CD4-positive, alpha-beta T cell treated with Interleukin-15 for 1 hour (primary cell): ENCODE measurements around the gene ITIH3.

Experiments used
- DNase-seq: peaks from one replicate; pipeline ENCODE4 v3.0.0-alpha.2; 2020

Gene ITIH3

GRCh38 chr3:52795298-52795900 is 803 bp downstream of the ITIH3 start:
- DNase-seq = no peak

GRCh38 chr3:52796411-52796810 is 1.8 kb downstream of the ITIH3 start:
- DNase-seq = no peak

- no peak for DNase-seq
Observed at GRCh38 chr3:52798376-52798977, 3.9 kb downstream of the ITIH3 start.

GRCh38 chr3:52798978-52799476 is 4.4 kb downstream of the ITIH3 start:
- DNase-seq = no peak

- no peak for DNase-seq
Observed at GRCh38 chr3:52800079-52800478, 5.5 kb downstream of the ITIH3 start.

GRCh38 chr3:52801839-52802238 is 7.2 kb downstream of the ITIH3 start:
- no peak for DNase-seq

- no peak for DNase-seq
Observed at GRCh38 chr3:52805270-52806039, 10.9 kb downstream of the ITIH3 start.

- DNase-seq = no peak
Observed at GRCh38 chr3:52809149-52809548, 14.6 kb downstream of the ITIH3 start.

GRCh38 chr3:52809662-52810377 is 15.2 kb downstream of the ITIH3 start:
- no peak for DNase-seq

- DNase-seq = no peak
Observed at GRCh38 chr3:52810923-52811322, 16.3 kb downstream of the ITIH3 start.

- no peak for DNase-seq
Observed at GRCh38 chr3:52811452-52812011, 16.9 kb downstream of the ITIH3 start.

GRCh38 chr3:52813810-52814209 is 19.2 kb downstream of the ITIH3 start:
- DNase-seq = no peak

- DNase-seq = no peak
Observed at GRCh38 chr3:52816199-52816598, 21.6 kb downstream of the ITIH3 start.

- no peak for DNase-seq
Observed at GRCh38 chr3:52816654-52817053, 22.1 kb downstream of the ITIH3 start.

- no peak for DNase-seq
Observed at GRCh38 chr3:52817221-52817620, 22.6 kb downstream of the ITIH3 start.

GRCh38 chr3:52817860-52818259 is 23.3 kb downstream of the ITIH3 start:
- no peak for DNase-seq

- no peak for DNase-seq
Observed at GRCh38 chr3:52819936-52820335, 25.3 kb downstream of the ITIH3 start.

GRCh38 chr3:52820736-52821135 is 26.1 kb downstream of the ITIH3 start:
- DNase-seq = no peak

GRCh38 chr3:52822363-52822762 is 27.8 kb downstream of the ITIH3 start:
- no peak for DNase-seq

- DNase-seq = no peak
Observed at GRCh38 chr3:52824037-52824436, 29.4 kb downstream of the ITIH3 start.

GRCh38 chr3:52827441-52827840 is 32.8 kb downstream of the ITIH3 start:
- no peak for DNase-seq

GRCh38 chr3:52827866-52828376 is 33.3 kb downstream of the ITIH3 start:
- DNase-seq = no peak

GRCh38 chr3:52829482-52829881 is 34.9 kb downstream of the ITIH3 start:
- no peak for DNase-seq
